Esophagus squamous epithelium (tissue), 5 donors: Measurements from ENCODE around the gene SPNS2. TPM values are rescaled to one million over a fixed set of nuclear protein-coding genes. Genes with fewer than 3 reads are reported as not detected.

Source experiments
- DNase-seq: peaks from one replicate; lab custom pipeline; 2025; lab: John Stamatoyannopoulos, UW
- H3K27ac ChIP-seq, 4 donors: fragments of 200-600 bp; sonication (generic); one replicate each; pipeline ENCODE4 v1.5.1; 2016 to 2019; ENCODE audit warnings: mild to moderate bottlenecking in 1 of 4
- H3K27me3 ChIP-seq, 4 donors: fragments of 200-600 bp; sonication (generic); 1 replicate in 3 of 4; 2 replicates in 1 of 4; pipeline versions ENCODE4 v1.5.1 to v1.6.0; 2017 to 2021; ENCODE audit warnings: antibody characterized with exemption in 1 of 4
- H3K36me3 ChIP-seq, 3 donors: fragments of 200-600 bp; sonication (generic); one replicate each; pipeline ENCODE4 v1.5.1; 2016 to 2019
- H3K4me1 ChIP-seq, 3 donors: fragments of 200-600 bp; sonication (generic); one replicate each; pipeline ENCODE4 v1.5.1; 2017 to 2019
- H3K4me3 ChIP-seq, 4 donors: fragments of 200-600 bp; sonication (generic); 1 replicate in 3 of 4; 2 replicates in 1 of 4; pipeline ENCODE4 v1.5.1; 2016 to 2019; ENCODE audit warnings: mild to moderate bottlenecking in 2 of 4, moderate library complexity in 1 of 4
- H3K9me3 ChIP-seq, 3 donors: fragments of 200-600 bp; sonication (generic); one replicate each; pipeline ENCODE4 v1.5.1; 2016 to 2019
- POLR2A ChIP-seq, 4 donors: fragments of 450-650 bp; IDR thresholded peaks; one replicate each; pipeline ENCODE4 v1.6.1; 2017; ENCODE audit warnings: antibody characterized with exemption in 4 of 4, mild to moderate bottlenecking in 4 of 4, moderate library complexity in 3 of 4
- WGBS, 2 donors: methylation state at CpG; one replicate each; pipeline ENCODE4 v1.1.5; 2018; 5-methylcytosine and 5-hydroxymethylcytosine counted together
- intact Hi-C: fragments of 100-400 bp; cut with DNase I; formaldehyde crosslinking; loops from one replicate; pipeline ENCODE4 v1.15.0; 2022
- total RNA-seq, 4 donors: library from RNA; depleted of rRNA; stranded (reverse); fragments of >200 nt; gene quantifications; one replicate each; pipeline ENCODE4 v1.1.0, GENCODE V29; 2016
- TF ChIP-seq, protein P1 (sequence below), 6 experiments: fragments of 450-650 bp in 4 of 6; fragments of 200-600 bp in 2 of 6; sonication (generic) in 2 of 6; IDR thresholded peaks; one replicate each; pipeline ENCODE4 v1.5.1; 2016 to 2019; ENCODE audit warnings: antibody characterized with exemption in 6 of 6, mild to moderate bottlenecking in 4 of 6, moderate library complexity in 4 of 6
- donor health status: DM: yes; HTN: yes; CAD: no.

SPNS2 gene
- total RNA-seq, 4 donors from 2014 or later, result 36.8 to 66.6 (median 47.6) TPM

DNA sequence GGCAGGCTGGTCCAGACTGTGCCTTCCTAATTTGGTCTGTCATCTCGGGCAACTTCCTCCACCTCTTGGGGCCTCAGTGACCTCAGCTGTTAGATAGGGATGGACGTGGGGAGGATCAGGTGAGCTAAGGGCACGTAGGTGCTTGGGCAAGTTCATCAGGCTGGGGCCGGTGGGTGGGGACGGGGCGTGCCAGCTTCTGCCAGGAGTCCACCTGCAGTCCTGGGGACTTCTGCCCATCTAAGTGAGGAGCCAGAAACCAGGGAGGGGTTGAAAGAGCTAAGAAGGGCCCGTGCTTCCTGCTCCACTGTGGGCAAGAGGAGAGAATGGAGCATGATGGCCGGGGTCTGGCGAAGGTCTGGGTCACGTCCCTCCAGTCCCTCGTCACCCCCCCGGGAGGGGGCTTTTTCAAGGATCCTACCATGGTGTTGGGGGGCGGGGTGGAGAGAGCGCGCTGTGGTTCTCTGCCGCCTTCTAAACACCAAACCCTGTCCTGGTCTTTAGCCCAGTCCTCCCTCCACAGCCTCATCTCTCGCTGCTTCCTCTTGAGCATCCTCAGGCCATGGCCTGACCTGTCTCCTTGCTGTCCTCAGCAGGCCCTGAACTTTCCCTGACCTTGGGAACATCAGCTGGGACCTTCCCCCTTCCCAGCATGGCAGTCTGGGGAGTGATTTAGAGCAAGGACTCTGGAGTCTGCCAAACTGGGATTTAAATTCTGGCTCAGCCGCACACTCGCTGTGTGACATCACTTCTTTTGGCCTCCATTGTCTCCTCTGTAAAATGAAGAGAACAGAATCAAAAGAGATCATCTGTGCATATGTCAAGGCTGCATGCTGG, 21.6 kb downstream of the SPNS2 start:
- H3K4me1 ChIP-seq, result peaks cover 20 to 85% (median 42%) of the 10 kb centered on the region in 3 donors

DNA sequence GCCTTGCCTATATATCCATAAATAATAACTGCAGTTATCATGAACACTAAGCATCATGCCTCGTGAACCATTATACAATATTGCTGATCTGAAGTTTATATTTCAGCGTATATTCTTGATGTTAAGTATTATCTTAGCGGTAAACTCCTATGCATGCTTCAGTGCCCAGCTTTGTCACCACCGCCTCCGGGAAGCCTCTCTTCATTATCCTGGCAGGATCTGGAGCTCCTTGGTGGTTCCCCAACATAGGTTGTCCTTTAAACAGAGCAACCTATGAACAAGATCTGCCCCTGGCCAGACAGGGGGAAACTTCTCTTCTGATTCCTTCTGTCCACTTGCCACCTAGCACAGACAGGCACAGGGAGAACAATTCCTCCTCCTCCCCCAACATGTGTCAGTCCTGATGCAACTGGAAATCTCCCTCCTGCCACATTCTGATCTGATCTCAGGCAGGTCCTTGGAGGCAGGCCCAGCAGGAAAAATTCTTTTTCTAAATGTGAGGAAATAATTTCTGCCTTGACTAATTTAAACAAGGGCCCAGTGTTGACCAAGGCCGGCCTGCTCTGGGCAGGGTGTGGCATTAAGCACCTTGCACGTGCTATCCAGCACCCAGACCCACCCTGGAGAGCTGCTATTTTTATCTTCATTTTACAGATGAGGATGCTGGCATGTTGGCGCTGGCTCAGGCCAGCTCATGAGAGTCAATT, 22.4 kb downstream of the SPNS2 start:
- Histone ChIP-seq H3K36me3 (no peaks in the 10 kb centered on the region), H3K9me3 (no peaks in the 10 kb centered on the region), H3K4me1 (peaks cover 20 to 77% (median 39%) of the 10 kb centered on the region in 3 donors), H3K4me3 (no peak overlapping the region), H3K27ac (peak overlapping the region; percentile 66 to 93 (median 82)), H3K27me3 (no peaks in the 10 kb centered on the region)
- TF ChIP-seq, protein P1, sequence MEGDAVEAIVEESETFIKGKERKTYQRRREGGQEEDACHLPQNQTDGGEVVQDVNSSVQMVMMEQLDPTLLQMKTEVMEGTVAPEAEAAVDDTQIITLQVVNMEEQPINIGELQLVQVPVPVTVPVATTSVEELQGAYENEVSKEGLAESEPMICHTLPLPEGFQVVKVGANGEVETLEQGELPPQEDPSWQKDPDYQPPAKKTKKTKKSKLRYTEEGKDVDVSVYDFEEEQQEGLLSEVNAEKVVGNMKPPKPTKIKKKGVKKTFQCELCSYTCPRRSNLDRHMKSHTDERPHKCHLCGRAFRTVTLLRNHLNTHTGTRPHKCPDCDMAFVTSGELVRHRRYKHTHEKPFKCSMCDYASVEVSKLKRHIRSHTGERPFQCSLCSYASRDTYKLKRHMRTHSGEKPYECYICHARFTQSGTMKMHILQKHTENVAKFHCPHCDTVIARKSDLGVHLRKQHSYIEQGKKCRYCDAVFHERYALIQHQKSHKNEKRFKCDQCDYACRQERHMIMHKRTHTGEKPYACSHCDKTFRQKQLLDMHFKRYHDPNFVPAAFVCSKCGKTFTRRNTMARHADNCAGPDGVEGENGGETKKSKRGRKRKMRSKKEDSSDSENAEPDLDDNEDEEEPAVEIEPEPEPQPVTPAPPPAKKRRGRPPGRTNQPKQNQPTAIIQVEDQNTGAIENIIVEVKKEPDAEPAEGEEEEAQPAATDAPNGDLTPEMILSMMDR (IDR thresholded peaks at IDR 0.05), result no peak
- DNase-seq, result no peak
- 55 to 72% methylated on average over 8 of the region's 8 CpGs for WGBS, 2 donors
- intact Hi-C loops, result no loop called here

More for the DNA sequence above, 21.6 kb downstream of the SPNS2 start:
- Histone ChIP-seq H3K4me3 (no peak overlapping the region), H3K36me3 (no peaks in the 10 kb centered on the region), H3K27me3 (no peaks in the 10 kb centered on the region), H3K9me3 (no peaks in the 10 kb centered on the region), H3K27ac (peak overlapping the region; percentile 66 to 93 (median 82))
- TF ChIP-seq, protein P1 (IDR thresholded peaks at IDR 0.05), result no peak
- no peak for TF ChIP-seq POLR2A (IDR thresholded peaks at IDR 0.05)
- intact Hi-C loops, result no loop called here
- DNase-seq, result no peak
- WGBS, 2 donors, result 74 to 79% methylated on average over 16 to 18 of the region's 19 CpGs

DNA sequence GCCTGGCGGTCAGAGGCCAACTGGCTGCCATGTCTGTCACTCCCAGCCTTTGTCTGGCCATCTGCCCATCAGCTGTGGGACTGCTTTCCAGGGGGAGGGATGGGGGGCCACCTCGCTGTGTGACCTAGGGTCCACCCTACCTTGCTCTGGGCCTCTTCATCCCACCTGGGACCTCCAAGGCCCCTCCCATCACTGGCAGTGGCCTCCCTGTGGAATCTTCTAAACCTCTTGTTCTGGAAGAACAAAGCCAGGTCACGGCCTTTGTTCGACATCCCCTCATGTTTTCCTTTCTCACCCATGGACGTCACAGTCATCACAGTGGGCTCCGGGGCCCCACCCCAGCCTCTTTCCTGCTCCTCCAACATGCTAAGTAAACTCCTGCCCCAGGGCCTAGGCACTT, 24.0 kb downstream of the SPNS2 start:
- no peak for DNase-seq
- intact Hi-C loops, result no loop called here
- H3K9me3 ChIP-seq, result no peaks in the 10 kb centered on the region

DNA sequence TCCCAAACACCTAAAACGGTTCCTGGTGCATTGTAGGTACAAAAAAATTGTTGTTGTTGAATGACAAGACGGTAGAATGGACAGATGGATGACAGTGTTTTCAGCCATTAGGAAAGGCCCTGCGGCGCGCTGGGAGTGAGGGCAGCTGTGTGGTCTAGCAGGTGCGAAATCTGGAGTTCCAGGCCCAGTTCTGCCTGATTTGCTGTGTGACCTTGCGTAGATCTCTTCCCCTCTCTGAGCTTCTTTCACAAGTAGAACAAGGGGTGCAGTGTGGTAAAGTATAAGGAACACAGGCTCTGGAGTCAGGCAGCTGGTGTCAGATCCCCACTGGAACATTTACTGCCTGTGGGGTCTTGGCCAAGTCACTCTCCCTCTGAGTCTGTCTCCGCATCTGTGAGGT, 25.3 kb downstream of the SPNS2 start:
- H3K4me1 ChIP-seq, result peaks cover 17 to 76% (median 31%) of the 10 kb centered on the region in 3 donors
- H3K27ac ChIP-seq, result peak overlapping the region in 2 of 4 donors; percentile 2 to 22
- 82 to 94% methylated on average over 7 to 8 of the region's 8 CpGs for whole genome bisulfite sequencing, 2 donors
- no peak for TF ChIP-seq POLR2A (IDR thresholded peaks at IDR 0.05)
- TF ChIP-seq, protein P1 (IDR thresholded peaks at IDR 0.05), result no peak
- no peaks in the 10 kb centered on the region for H3K9me3 ChIP-seq
- no peaks in the 10 kb centered on the region for H3K36me3 ChIP-seq
- no peak for DNase-seq
- H3K4me3 ChIP-seq, result no peak overlapping the region
- no peaks in the 10 kb centered on the region for H3K27me3 ChIP-seq
- intact Hi-C loops, result no loop called here

More for the DNA sequence above, 24.0 kb downstream of the SPNS2 start:
- Histone ChIP-seq H3K4me1 (peaks cover 20 to 76% (median 36%) of the 10 kb centered on the region in 3 donors), H3K27me3 (no peaks in the 10 kb centered on the region), H3K27ac (peak overlapping the region; percentile 50 to 93 (median 82)), H3K36me3 (no peaks in the 10 kb centered on the region), H3K4me3 (no peak overlapping the region)
- TF ChIP-seq, protein P1 (IDR thresholded peaks at IDR 0.05), result no peak
- TF ChIP-seq POLR2A (IDR thresholded peaks at IDR 0.05), result no peak
- WGBS, 2 donors, result 84 to 86% methylated on average over 5 to 6 of the region's 6 CpGs
